DND-41 (cell line): ENCODE measurements around the gene TRIM32.

Source experiments
- EZH2 ChIP-seq: IDR thresholded peaks from 3 replicates; pipeline ENCODE4 v1.6.1; 2012; ENCODE audit warnings: borderline replicate concordance, low read depth, mild to moderate bottlenecking, moderate library complexity, low read length, inconsistent platforms; ENCODE audit not compliant: severe bottlenecking
- TF ChIP-seq, protein P1 (sequence below): IDR thresholded peaks from 2 replicates; pipeline ENCODE4 v1.5.1; 2012; ENCODE audit warnings: borderline replicate concordance, low read length, moderate library complexity, mild to moderate bottlenecking; ENCODE audit not compliant: poor library complexity, severe bottlenecking; ENCODE audit errors: extremely low read depth

DNA sequence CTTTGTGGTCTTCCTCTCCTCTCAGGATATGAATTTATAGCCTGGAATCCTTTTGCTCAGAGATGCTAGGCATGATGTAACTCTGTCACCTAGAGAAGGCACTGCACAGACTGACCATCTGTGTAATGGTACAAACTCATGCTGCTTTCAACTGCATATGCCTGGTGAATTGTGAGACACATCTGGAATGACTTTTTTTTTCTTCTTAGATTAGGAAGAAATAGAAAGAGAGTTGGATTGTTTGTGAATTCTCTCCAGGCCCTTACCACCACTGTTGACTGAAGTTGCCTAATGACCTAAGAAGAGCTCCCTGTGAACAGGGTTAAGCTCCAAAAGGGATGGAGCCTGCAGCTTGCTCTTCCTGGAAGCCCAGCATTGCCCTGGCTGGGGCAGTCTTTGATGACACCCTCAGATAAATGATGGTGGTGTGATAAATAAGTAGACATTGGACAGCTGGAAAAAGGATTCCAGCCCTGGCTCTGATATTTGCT is 47.8 kb upstream of the TRIM32 start:
- TF ChIP-seq EZH2, result no peak
- TF ChIP-seq, protein P1, sequence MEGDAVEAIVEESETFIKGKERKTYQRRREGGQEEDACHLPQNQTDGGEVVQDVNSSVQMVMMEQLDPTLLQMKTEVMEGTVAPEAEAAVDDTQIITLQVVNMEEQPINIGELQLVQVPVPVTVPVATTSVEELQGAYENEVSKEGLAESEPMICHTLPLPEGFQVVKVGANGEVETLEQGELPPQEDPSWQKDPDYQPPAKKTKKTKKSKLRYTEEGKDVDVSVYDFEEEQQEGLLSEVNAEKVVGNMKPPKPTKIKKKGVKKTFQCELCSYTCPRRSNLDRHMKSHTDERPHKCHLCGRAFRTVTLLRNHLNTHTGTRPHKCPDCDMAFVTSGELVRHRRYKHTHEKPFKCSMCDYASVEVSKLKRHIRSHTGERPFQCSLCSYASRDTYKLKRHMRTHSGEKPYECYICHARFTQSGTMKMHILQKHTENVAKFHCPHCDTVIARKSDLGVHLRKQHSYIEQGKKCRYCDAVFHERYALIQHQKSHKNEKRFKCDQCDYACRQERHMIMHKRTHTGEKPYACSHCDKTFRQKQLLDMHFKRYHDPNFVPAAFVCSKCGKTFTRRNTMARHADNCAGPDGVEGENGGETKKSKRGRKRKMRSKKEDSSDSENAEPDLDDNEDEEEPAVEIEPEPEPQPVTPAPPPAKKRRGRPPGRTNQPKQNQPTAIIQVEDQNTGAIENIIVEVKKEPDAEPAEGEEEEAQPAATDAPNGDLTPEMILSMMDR, result no peak
